ENCODE data around the gene RRAGC. TPM values are rescaled to one million over a fixed set of nuclear protein-coding genes. Genes with fewer than 3 reads are reported as not detected.
A peak's percentile ranks its signal among the peaks of the same experiment; 100 is the strongest.

Gene RRAGC
- total and polyA plus RNA-seq, 9 of the 15 experiments (the other 6 are each of a cell fraction or from before 2014, with no cell fraction given) = 3.9 to 16.9 (median 10.9) TPM

- no peak for TF ChIP-seq ZNF583 (CRISPR knock-in tag; IDR thresholded peaks at IDR 0.05)
- TF ChIP-seq TAF1 (IDR thresholded peaks at IDR 0.05; ENCODE audit: control insufficient read depth, extremely low read depth, insufficient read depth, low read length, severe bottlenecking) = peak; percentile 55
- no peak for TF ChIP-seq HOMEZ (CRISPR knock-in tag; IDR thresholded peaks at IDR 0.05)
- TF ChIP-seq ZNF197 (CRISPR knock-in tag; IDR thresholded peaks at IDR 0.05; ENCODE audit: low read depth) = no peak
- TF ChIP-seq, protein P1, sequence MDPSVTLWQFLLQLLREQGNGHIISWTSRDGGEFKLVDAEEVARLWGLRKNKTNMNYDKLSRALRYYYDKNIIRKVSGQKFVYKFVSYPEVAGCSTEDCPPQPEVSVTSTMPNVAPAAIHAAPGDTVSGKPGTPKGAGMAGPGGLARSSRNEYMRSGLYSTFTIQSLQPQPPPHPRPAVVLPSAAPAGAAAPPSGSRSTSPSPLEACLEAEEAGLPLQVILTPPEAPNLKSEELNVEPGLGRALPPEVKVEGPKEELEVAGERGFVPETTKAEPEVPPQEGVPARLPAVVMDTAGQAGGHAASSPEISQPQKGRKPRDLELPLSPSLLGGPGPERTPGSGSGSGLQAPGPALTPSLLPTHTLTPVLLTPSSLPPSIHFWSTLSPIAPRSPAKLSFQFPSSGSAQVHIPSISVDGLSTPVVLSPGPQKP (CRISPR knock-in tag; IDR thresholded peaks at IDR 0.05) = no peak
- no peak for TF ChIP-seq RUNX1 (IDR thresholded peaks at IDR 0.05; ENCODE audit: low read depth)
- no peak for TF ChIP-seq POU5F1 (IDR thresholded peaks at IDR 0.05; ENCODE audit: borderline replicate concordance, low read depth, low read length, partially characterized antibody)
- TF ChIP-seq, protein P2, sequence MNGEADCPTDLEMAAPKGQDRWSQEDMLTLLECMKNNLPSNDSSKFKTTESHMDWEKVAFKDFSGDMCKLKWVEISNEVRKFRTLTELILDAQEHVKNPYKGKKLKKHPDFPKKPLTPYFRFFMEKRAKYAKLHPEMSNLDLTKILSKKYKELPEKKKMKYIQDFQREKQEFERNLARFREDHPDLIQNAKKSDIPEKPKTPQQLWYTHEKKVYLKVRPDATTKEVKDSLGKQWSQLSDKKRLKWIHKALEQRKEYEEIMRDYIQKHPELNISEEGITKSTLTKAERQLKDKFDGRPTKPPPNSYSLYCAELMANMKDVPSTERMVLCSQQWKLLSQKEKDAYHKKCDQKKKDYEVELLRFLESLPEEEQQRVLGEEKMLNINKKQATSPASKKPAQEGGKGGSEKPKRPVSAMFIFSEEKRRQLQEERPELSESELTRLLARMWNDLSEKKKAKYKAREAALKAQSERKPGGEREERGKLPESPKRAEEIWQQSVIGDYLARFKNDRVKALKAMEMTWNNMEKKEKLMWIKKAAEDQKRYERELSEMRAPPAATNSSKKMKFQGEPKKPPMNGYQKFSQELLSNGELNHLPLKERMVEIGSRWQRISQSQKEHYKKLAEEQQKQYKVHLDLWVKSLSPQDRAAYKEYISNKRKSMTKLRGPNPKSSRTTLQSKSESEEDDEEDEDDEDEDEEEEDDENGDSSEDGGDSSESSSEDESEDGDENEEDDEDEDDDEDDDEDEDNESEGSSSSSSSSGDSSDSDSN (IDR thresholded peaks at IDR 0.05; ENCODE audit: borderline replicate concordance in 1 of 2, low read depth in 2 of 2, low read length in 2 of 2) = peak in 1 of 2 experiments; percentile 82; a peak in 2 of 4 replicates
- TF ChIP-seq ZNF316 (IDR thresholded peaks at IDR 0.05) = no peak
- TF ChIP-seq YY1 (IDR thresholded peaks at IDR 0.05; ENCODE audit: borderline replicate concordance in 1 of 3, control insufficient read depth in 1 of 3, extremely low read depth in 1 of 3, insufficient read depth in 3 of 3, insufficient read length in 1 of 3, insufficient replicate concordance in 2 of 3, low read depth in 1 of 3, low read length in 2 of 3) = peak in 2 of 3 experiments; percentile 20 to 32
- TF ChIP-seq HNRNPK (IDR thresholded peaks at IDR 0.05; ENCODE audit: low read depth, low read length, poor library complexity, severe bottlenecking) = no peak
- TF ChIP-seq GABPB2 (CRISPR knock-in tag; conservative IDR thresholded peaks at IDR 0.05) = no peak
- no peak for TF ChIP-seq DACH1 (IDR thresholded peaks at IDR 0.05; ENCODE audit: partially characterized antibody)
- no peak for TF ChIP-seq ATF1 (CRISPR knock-in tag; IDR thresholded peaks at IDR 0.05)
- TF ChIP-seq ATF1 (tag; IDR thresholded peaks at IDR 0.05) = peak; percentile 71
- TF ChIP-seq ILK (tag; IDR thresholded peaks at IDR 0.05; ENCODE audit: borderline replicate concordance, low read depth) = no peak
- peak; percentile 70; the same call in 1 of the 2 replicates for TF ChIP-seq CXXC5 (CRISPR knock-in tag; IDR thresholded peaks at IDR 0.05)
- no peak for TF ChIP-seq NBN (IDR thresholded peaks at IDR 0.05; ENCODE audit: low read depth)
- TF ChIP-seq ILF3 (IDR thresholded peaks at IDR 0.05; ENCODE audit: borderline replicate concordance) = no peak
- TF ChIP-seq TRIM28 (IDR thresholded peaks at IDR 0.05) = no peak
- TF ChIP-seq MYC (IDR thresholded peaks at IDR 0.05; ENCODE audit: low read depth, low read length) = 0 out of 2 replicates have a peak, but pooled peaks have one; percentile 44
- no peak for TF ChIP-seq MYC (CRISPR knock-in tag; IDR thresholded peaks at IDR 0.05; ENCODE audit: borderline replicate concordance, low read depth)
Observed at GRCh38 chr1:38873027-38873969, 13.7 kb upstream of the RRAGC start, which contains the start of gene MYCBP (continued).
